HPDE6-E6E7 (cell line): ENCODE measurements around the gene PMFBP1.

ENCODE experiments used
- DNase-seq: peaks from one replicate; pipeline ENCODE4 v3.0.0; 2011; ENCODE audit warnings: missing footprints; ENCODE audit errors: extremely low spot score

The PMFBP1 gene

DNA sequence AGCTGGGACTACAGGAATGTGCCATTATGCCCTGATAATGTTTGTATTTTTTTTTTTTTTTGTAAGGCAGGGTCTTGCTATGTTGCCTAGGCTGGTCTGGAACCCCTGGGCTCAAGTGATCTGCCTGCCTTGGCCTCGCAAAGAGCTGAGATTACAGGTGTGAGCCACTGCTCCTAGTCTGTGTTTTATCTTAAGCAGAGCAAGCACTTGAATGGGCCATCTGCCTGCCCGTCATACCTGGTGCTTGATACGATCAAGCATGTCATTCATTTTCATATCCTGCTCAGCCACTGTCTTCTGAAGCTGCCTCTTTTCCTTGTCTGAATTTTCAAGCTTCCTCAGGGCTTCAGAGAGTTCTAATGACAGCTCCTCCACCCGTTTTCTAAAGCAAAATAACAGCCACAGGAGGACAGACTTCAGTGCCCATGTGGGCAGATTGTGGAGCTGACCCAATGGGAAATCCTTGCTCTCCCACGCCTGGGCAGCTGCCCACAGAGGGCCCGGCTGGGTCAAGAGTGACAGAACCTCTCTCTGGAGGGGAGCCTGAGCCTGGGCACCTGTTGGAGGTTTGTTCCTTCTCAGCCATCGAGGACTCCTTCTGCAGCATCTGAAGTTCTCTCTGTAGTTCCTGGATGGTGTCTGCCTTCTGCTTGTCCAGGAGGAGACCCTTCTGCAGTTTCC is 41.8 kb downstream of the PMFBP1 start:
- no peak for DNase-seq

DNA sequence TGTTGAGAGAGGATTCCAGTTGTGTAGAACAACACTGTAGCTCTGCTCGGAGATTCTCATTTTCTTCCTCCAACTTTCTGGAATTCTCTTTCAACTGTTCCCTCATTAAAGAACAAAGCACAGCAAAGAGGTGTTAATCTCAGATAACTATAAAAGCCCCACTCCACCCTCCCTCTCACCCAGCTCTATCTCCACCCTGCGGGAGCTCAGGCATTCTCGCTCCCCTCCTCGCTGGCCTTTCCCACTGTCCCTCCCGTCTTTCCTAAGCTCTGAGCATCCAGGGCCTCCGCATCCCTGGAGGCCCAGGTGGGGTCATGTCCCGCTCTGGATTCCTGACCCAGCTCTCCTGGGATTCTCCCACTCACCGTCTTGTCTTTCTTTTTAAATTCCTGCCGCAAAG is 43.3 kb downstream of the PMFBP1 start:
- DNase-seq = no peak

DNA sequence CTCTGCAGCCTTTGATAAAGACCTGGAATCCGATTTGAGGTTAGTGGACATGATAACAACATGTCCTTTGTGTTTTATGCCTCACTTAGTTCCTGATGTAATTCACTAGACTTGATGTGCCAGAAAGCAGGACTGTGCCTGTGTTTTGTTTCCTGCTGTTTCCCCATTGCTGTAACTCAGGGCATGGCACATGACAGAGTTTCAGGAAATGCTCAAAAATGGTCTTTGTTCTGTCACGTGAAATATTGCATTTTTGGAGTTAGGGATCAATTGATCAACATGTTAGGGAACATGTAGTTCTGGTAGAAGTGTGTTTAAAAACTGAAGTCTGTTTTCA is 45.6 kb downstream of the PMFBP1 start:
- DNase-seq = no peak

DNA sequence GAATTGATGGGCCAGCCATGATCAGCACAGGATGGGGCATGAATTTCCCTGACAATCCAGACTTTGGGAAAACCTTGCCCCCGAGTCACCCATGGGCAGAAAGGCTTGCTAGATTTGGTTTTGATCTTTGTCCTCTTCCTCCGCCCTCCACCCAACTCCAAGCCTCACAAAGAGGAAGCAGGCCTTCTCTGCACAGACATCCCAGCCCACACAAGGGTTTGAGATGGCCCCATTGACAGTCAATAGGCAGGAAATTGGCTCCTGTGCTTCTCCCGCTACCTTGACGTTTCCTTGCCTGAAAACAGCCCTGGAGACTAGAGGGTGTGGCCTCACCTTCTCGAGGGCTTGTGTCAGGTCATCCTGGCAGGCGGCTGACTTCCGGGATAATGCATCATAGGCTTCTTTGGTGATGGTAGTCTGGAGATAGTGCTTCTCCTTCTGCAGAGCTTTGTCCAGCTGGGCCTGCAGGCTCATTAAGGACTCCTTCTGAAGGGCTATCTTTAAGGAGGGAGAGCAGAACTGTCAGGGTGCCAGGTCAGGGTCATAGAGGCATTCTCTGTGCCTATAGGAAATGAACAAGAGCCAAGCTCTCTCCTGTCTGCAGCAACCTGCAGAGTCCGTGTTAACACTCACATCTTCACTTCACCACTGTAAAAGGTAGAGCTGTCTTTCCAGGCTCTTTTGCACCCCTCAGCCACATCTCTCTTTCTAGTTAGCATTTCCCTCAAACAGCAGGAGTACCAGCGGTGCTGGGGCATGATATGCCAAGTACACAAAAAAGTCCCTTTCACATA is 46.1 kb downstream of the PMFBP1 start:
- DNase-seq = no peak

DNA sequence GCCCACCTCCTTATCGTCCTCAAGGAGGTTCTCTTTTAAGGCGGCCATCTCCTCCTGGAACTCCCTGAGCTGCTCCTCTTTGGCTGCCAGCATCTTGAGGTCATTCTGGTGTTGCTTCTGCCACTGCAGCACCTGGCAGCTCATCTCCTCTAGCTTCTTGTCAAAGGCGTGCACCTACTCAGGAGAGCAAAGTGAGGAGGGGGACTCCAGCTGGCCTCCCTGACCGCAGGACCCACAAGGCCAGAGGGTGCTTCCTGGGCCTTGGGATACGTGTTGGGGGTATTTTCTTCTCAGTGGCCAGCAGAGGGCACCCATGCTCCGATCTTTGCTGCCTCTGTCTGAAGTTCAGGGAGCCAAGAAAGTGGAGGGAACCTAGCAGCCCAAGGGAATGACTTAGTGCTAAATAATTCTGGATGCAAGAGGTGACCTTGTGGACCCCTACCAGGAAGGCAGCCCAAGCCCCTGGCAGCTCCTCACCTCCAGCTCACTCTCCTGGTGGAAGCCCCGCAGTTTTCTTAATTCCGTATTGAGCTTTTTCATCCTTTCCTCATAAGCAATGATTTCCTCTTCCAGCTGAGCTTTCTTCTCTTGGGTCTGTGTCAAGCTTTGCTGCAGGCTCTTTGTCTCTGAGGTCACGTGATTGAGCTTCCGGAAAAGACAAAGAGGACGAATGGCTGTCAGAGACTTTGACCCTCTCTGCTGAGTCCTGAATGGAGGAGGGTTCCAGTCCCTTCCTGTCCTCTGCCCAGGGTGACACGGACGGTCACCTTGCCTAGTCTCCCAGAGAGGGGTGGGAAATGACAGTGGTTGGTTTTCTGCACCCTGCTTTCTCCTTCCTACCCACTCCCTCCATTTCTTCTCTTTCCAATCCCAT is 47.0 kb downstream of the PMFBP1 start:
- DNase-seq = peak; percentile 76

DNA sequence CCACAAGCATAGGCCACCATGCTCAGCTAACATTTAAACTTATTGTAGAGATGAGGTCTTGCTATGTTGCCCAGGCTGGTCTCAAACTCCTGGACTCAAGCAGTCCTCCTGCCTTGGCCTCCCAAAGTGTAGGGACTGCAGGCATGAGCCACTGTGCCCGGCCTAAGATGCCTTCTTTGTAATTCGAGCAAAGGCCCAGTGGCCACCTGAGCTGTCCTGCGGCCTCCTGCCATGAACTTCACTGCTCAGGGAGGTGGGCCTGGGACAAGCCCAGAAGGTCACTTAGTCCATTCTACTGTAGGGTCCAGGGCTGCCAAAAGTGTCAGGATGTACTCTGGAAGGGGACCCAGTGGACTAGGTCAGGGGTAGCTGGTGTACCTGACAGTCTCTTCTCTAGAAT is 47.8 kb downstream of the PMFBP1 start:
- DNase-seq = no peak

DNA sequence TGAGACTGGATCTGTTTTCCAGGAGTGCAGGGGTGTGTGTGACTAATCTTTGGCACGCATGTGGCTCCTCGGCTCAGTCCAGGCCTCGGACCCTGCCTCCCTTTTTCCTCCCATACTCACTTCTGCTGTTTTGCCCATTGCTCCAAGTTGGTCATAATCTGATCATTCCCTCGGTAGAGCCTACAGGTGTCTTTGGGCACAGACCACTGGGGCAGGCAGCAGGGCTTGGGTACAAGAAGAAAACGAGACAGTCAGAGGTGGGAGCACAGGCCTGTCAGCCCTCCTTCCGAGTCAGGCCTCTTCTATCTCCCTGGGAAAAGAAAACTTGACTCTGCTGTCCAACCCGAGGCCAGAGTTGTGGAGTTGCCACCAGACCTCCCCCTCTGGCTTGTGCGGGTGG is 48.5 kb downstream of the PMFBP1 start:
- no peak for DNase-seq

DNA sequence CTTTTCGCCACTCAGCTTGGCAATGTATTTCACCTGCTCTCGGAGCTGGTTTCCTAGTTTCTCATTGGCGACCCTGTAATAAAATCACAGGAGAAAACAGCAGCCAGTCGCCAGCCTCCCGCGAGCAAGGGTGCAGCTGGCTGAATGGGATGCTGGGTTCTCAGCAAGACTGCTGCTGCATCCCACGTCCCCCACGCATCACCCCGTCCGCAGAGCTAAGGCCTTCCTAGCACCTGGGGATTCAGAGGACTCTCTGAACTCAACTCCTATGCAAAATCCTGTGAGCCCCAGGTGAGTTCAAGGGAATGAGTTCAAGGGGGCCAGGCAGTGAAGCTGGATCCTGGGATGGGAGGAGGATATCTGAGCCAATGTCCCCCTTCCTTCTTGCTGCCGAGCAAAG is 49.0 kb downstream of the PMFBP1 start:
- DNase-seq = no peak

DNA sequence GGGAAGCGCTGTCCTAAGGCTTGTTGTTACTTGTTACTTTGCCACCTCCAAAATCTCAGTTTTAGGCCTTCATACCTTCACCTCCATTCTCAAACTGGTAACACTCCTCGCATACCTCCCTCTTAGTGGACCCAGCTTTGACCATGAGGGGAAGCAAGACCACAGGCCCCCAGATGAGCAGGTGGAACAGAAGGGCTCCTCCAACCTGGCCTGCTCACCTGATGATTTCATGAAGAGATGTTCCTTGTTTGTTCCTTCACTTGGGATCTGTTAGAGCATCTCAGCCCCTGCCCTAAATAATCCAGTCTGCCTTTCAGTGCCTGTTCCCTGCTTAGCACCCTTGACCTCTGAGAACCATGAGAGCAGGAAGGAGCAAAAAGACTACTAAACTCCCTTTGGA is 49.6 kb downstream of the PMFBP1 start:
- no peak for DNase-seq

DNA sequence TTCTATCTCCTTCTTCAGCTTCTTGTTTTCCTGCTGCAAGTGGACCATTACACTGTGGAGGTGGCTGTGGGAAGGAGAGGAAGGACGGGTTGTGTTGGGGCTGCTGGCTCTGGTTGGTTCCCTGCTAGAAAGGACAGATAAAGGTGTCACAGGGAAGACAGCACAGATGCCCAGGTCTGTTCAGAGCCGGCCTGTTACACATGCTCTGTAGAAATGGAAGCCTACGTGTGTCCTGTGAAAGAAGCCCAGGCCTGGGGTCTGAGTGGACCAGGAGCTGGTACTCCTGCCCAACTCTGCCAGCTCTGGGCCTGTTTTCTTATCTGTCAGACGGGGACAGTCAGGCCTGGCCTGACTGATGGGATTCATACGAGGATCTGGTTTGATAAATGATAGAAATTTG is 51.9 kb downstream of the PMFBP1 start:
- DNase-seq = no peak

DNA sequence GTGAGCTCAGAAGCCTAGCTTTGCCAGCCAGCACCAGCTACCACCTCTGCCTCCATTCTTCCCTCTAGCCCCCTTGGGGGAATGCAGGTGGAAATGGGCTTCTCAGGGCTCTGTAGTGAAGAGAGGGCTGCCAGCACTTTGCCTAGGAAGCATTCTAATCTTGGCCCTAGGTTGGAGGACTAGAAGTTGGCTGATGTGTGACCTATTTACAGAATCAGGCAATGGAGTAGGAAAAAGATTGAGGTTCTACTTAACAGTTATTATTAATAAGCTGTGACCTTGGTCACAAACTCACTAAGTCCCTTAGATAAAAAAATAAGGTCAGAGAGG is 58.4 kb downstream of the PMFBP1 start:
- DNase-seq = no peak

DNA sequence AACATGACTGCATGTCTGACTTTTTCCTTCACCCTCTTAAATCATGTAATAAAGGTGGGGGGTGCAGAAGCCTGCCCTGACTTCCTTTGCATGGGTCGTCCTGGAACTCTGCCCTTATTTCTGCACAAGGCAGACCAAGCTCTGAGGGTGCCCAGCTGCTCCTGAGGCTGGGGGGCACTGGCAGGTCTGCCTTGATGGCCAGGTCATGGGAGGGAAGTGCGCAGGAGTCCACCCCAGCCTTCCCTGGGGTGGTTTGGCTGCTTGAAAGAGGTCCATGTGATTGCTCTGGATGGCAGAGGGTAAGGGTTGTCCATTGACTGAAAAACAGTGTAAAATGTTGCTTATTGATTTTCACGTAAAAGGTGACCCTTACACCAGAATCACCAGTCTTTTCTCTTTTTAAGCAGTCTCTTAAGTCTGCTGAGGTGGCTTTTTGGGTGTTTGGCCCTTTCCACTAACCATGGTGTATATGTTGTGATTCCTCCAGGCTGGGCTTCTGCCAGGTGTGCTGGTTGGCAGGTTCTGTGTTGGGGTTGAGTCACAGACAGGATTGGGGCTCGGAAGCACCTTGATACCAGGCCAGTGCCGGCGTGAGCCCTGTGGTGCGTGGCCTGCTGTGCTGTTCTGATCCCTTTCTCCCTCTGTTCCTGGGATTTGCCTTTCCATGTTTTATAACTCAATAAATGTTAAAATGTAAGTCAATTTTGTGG is 58.9 kb downstream of the PMFBP1 start:
- DNase-seq = no peak

DNA sequence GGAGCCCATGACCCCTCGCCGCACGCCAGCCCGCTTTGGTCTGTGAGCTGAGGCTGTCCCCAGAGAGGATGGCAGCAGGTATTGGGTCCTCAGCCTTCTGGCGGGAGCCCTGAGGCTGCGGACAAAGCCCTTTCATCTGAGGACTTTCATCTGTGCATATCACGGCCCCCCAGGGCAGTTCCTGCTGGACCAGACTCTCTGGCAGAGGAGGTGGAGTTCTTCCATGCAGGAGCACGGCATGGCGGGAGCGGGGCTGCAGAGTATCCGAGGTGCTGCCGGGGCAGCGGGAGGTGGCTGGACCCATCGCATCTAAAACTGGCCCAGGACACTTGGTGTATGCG is 59.5 kb downstream of the PMFBP1 start:
- no peak for DNase-seq

DNA sequence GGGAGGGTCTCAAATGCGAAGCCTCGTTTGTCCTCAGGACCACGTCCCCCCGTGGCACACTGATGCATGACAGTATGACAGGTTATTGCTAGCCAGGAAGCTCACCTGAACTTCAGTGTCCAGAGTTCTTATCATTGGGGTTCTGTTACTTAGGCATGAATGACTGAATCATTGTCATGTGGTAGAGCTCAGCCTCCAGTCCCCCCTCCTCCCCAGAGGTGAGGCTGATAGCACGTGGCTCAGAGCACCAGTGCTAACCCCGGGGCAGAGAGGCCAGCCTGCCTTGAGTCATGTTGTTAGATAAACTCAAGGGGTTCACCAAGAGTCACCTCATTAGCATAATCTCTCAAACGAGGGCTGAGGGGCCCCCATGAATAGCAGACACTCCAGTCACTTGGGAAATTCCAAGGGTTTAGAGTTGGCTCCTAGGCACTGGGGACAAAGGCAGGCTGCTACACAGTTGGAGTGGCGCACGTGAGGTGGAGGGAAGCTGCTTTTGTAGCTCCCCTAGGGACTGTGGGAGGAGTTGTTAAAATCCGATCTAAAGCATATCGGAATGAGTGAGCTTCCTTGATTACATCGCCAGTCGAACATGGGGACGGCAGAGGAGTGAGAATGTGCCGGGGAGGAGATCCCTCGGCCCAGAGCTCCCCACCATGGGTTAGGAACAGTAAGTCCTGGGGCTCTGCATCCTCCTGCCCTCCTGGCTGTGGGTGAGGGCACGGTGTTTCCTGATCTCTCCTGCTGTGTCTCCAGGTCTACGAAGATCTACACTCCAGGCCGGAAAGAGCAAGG is 60.1 kb downstream of the PMFBP1 start:
- no peak for DNase-seq

DNA sequence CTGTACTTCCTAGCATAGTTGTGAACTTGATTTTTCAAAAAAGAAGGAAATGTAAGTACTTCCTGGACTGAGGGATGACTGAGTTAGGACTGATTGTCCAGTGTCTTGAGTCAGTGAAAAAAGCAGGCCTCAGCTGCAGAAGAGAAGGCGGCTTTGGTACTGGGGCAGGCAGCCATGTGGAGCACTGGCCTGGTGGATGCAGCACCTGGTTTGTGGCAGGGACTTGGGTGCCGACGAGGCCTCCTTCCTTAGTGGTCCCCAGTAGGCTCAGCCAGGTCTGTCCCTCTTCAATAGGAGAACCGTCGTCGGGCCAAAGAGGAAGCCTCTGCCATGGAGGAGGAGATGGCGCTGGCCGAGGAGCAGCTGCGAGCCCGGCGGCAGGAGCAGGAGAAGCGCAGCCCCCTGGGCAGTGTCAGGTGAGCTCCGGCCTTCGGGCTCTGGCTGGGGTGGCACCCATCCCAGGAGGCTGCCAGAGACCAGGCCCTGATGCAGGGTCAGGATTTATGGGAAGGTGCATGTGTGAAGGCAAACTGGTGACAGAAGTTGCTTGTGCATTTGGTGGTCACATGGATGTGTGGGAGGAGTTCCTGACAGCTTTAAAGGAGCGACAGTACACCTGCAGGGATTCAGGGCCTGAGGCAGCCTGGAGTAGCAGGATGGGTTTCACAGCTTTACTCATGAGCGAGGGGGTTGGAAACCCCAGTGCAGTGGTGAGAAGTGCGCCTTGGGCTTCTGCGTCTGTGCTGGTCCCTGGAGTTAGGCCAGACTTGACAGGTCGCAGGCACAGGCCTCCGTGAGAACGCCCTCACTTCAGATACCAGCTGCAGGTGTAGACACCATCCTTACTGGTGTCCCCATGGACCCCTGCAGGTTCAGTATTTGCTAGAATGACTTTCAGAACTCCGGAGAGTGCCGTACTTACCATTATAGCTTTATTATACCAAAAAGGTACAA is 61.0 kb downstream of the PMFBP1 start:
- DNase-seq = no peak

DNA sequence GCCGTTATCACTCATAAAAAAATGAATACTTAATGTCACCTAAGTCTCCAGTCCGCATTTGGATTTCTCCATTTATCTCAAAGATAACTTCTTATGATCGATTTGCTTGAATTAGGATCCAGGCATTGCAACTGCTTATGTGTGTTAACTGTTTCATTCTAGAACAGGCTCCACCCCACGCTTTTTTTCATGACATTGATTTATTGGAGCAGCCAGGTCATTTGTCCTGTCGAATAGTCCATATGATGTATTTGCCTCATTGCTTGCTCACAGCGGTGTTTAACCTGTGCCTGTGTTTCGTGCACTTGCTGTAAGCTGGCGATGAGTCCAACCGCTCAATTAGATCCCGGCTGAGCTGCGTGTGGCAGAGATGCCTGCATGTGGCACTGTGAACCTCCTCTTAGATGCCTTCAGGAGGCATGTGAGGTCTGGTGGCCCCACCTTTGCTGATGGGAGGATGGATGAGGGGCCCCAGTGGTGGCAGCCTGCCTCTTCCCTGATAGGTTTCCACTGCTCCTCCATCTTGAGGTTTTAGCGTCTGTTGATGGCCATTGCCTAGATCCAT is 61.9 kb downstream of the PMFBP1 start:
- DNase-seq = no peak

DNA sequence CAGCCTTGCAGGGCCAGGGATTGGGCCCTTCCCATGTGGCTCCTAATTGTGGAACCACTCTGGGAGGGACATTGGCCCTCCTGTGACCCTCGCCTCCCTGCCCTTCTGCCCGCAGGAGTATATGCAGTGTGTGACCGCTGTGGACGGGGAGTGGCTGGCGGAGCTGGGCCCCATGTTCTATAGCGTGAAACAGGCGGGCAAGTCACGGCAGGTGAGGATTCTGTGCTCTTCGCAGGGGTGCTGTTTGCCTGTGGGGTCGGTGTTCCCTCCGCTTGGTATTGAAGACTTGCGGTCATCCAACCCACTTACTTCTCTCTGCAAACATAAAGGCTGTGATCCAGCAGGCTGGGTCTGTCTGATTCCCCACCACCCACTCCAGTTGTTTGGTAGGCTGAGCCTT is 62.7 kb downstream of the PMFBP1 start:
- DNase-seq = no peak

DNA sequence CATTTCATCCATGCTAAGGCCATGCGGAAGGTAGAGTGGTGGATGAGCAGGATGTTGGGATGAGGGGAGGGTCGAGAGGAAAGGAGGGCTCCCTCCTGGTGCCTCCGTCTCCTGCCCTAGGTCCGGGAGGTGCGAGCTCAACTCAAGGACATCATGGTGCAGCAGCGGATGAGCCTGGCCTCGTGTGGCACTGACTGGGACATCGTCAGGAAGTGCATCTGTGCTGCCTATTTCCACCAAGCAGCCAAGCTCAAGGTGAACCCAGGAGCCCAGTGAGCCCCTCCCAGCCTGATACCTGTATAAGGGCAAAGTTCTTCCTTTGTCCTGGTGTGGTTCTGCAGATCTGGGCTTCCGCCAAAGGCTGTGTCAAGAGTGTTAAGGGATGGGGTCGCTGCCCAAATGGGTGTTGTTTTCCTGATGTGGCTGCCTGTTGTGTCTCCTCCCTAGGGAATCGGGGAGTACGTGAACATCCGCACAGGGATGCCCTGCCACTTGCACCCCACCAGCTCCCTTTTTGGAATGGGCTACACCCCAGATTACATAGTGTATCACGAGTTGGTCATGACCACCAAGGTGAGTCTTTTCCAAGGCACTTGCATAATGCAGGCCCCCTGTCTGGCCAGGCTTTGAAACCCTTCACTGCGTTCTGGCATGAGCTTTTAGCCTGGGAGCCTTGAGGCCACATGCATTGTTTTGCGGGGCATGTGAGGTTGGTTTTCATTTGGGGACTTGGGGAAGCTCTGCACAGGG is 63.4 kb downstream of the PMFBP1 start:
- no peak for DNase-seq

DNA sequence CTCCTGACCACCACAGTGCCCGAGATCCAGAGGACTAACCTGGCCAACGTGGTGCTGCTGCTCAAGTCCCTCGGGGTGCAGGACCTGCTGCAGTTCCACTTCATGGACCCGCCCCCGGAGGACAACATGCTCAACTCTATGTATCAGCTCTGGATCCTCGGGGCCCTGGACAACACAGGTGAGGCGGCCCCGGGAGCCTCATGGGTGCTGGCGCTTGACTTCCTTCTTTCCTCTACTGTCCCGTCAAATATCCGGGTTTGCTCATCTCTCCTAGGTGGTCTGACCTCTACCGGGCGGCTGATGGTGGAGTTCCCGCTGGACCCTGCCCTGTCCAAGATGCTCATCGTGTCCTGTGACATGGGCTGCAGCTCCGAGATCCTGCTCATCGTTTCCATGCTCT is 64.6 kb downstream of the PMFBP1 start:
- DNase-seq = no peak
